Measurements from ENCODE around the gene FGF3. TPM values are rescaled to one million over a fixed set of nuclear protein-coding genes. Genes with fewer than 3 reads are reported as not detected.

The FGF3 gene
- total and polyA plus RNA-seq, 2 experiments from 2014 or later, result not detected

GRCh38 chr11:69860796-69861445 lies 41.7 kb upstream of the FGF3 start:
- Histone ChIP-seq H2AFZ (no peak overlapping the region), H3K27me3 (replicated peaks; ENCODE audit: insufficient read depth) (peaks cover 29% of the 10 kb centered on the region), H3K9me2 (ENCODE audit: insufficient read depth) (no peaks in the 10 kb centered on the region), H4K20me1 (ENCODE audit: insufficient read depth) (no peaks in the 10 kb centered on the region), H3K9me3 (ENCODE audit: low read depth) (no peaks in the 10 kb centered on the region), H3K36me3 (ENCODE audit: low read depth) (no peaks in the 10 kb centered on the region), H3K4me2 (ENCODE audit: unreplicated experiment) (no peak overlapping the region), H3K9ac (no peak overlapping the region), H3K4me1 (ENCODE audit: insufficient read depth) (no peaks in the 10 kb centered on the region), H3K27ac (no peak overlapping the region), H3F3A (ENCODE audit: insufficient read depth) (no peaks in the 10 kb centered on the region), H3K4me3 (no peak overlapping the region), H3K79me2 (ENCODE audit: insufficient read depth) (no peaks in the 10 kb centered on the region)
- in situ Hi-C loops (cut with MboI), result no loop called here
- DNase-seq, result no peak
- 47 to 49% methylated on average over 9 of the region's 9 CpGs for WGBS, 2 experiments (ENCODE audit: low coverage in 1 of 2, low lambda C conversion rate in 2 of 2, missing lambda C conversion rate in 2 of 2)
- TF ChIP-seq EZH2 (IDR thresholded peaks at IDR 0.05; ENCODE audit: insufficient read depth, poor library complexity, severe bottlenecking), result no peak
- TF ChIP-seq EZH2phosphoT487 (IDR thresholded peaks at IDR 0.05; ENCODE audit: insufficient read depth, low read depth), result no peak

GRCh38 chr11:69860244-69860643 lies 41.0 kb upstream of the FGF3 start:
- WGBS, 2 experiments (ENCODE audit: low coverage in 1 of 2, low lambda C conversion rate in 2 of 2, missing lambda C conversion rate in 2 of 2), result 31 to 33% methylated on average over 5 of the region's 5 CpGs
- no peak for DNase-seq
- H3K4me2 ChIP-seq (ENCODE audit: unreplicated experiment), result no peak overlapping the region
- H3F3A ChIP-seq (ENCODE audit: insufficient read depth), result no peaks in the 10 kb centered on the region
- no peaks in the 10 kb centered on the region for H3K79me2 ChIP-seq (ENCODE audit: insufficient read depth)
- H3K9ac ChIP-seq, result no peak overlapping the region
- peaks cover 29% of the 10 kb centered on the region for H3K27me3 ChIP-seq (replicated peaks; ENCODE audit: insufficient read depth)
- no peaks in the 10 kb centered on the region for H3K4me1 ChIP-seq (ENCODE audit: insufficient read depth)
- no peak overlapping the region for H2AFZ ChIP-seq
- H3K9me2 ChIP-seq (ENCODE audit: insufficient read depth), result no peaks in the 10 kb centered on the region
- H4K20me1 ChIP-seq (ENCODE audit: insufficient read depth), result no peaks in the 10 kb centered on the region
- no peak overlapping the region for H3K4me3 ChIP-seq
- no peak overlapping the region for H3K27ac ChIP-seq
- TF ChIP-seq EZH2 (IDR thresholded peaks at IDR 0.05; ENCODE audit: insufficient read depth, poor library complexity, severe bottlenecking), result no peak
- no peak for TF ChIP-seq EZH2phosphoT487 (IDR thresholded peaks at IDR 0.05; ENCODE audit: insufficient read depth, low read depth)
- H3K9me3 ChIP-seq (ENCODE audit: low read depth), result no peaks in the 10 kb centered on the region
- in situ Hi-C loops (cut with MboI), result no loop called here
- H3K36me3 ChIP-seq (ENCODE audit: low read depth), result no peaks in the 10 kb centered on the region

GRCh38 chr11:69859275-69859934 lies 40.2 kb upstream of the FGF3 start:
- H3K9me3 ChIP-seq (ENCODE audit: low read depth), result no peaks in the 10 kb centered on the region
- no peaks in the 10 kb centered on the region for H4K20me1 ChIP-seq (ENCODE audit: insufficient read depth)
- in situ Hi-C loops (cut with MboI), result no loop called here
- no peak overlapping the region for H3K27ac ChIP-seq
- H3K9ac ChIP-seq, result no peak overlapping the region
- H3K4me1 ChIP-seq (ENCODE audit: insufficient read depth), result no peaks in the 10 kb centered on the region
- no peak overlapping the region for H2AFZ ChIP-seq
- no peaks in the 10 kb centered on the region for H3F3A ChIP-seq (ENCODE audit: insufficient read depth)
- H3K4me2 ChIP-seq (ENCODE audit: unreplicated experiment), result no peak overlapping the region
- no peaks in the 10 kb centered on the region for H3K9me2 ChIP-seq (ENCODE audit: insufficient read depth)
- WGBS, 2 experiments (ENCODE audit: low coverage in 1 of 2, low lambda C conversion rate in 2 of 2, missing lambda C conversion rate in 2 of 2), result 68 to 69% methylated on average over 12 of the region's 12 CpGs
- H3K4me3 ChIP-seq, result no peak overlapping the region
- H3K36me3 ChIP-seq (ENCODE audit: low read depth), result no peaks in the 10 kb centered on the region
- H3K27me3 ChIP-seq (replicated peaks; ENCODE audit: insufficient read depth), result peaks cover 29% of the 10 kb centered on the region
- TF ChIP-seq EZH2phosphoT487 (IDR thresholded peaks at IDR 0.05; ENCODE audit: insufficient read depth, low read depth) (no peak), EZH2 (IDR thresholded peaks at IDR 0.05; ENCODE audit: insufficient read depth, poor library complexity, severe bottlenecking) (no peak)
- DNase-seq, result no peak
- no peaks in the 10 kb centered on the region for H3K79me2 ChIP-seq (ENCODE audit: insufficient read depth)

- WGBS, 2 experiments (ENCODE audit: low coverage in 1 of 2, low lambda C conversion rate in 2 of 2, missing lambda C conversion rate in 2 of 2), result 72 to 73% methylated on average over 3 of the region's 3 CpGs
- H4K20me1 ChIP-seq (ENCODE audit: insufficient read depth), result no peaks in the 10 kb centered on the region
These were observed 36.2 kb upstream of the FGF3 start for GRCh38 chr11:69855421-69855820.

More at GRCh38 chr11:69855421-69855820, 36.2 kb upstream of the FGF3 start:
- DNase-seq, result no peak
- TF ChIP-seq EZH2phosphoT487 (IDR thresholded peaks at IDR 0.05; ENCODE audit: insufficient read depth, low read depth) (no peak), EZH2 (IDR thresholded peaks at IDR 0.05; ENCODE audit: insufficient read depth, poor library complexity, severe bottlenecking) (no peak)
- Histone ChIP-seq H3K79me2 (ENCODE audit: insufficient read depth) (no peaks in the 10 kb centered on the region), H3K36me3 (ENCODE audit: low read depth) (no peaks in the 10 kb centered on the region), H3K4me3 (no peak overlapping the region), H3K9ac (no peak overlapping the region), H3F3A (ENCODE audit: insufficient read depth) (no peaks in the 10 kb centered on the region), H3K4me2 (ENCODE audit: unreplicated experiment) (no peak overlapping the region), H3K9me3 (ENCODE audit: low read depth) (no peaks in the 10 kb centered on the region), H2AFZ (no peak overlapping the region), H3K27me3 (replicated peaks; ENCODE audit: insufficient read depth) (peaks cover 19% of the 10 kb centered on the region), H3K27ac (no peak overlapping the region), H3K4me1 (ENCODE audit: insufficient read depth) (no peaks in the 10 kb centered on the region), H3K9me2 (ENCODE audit: insufficient read depth) (no peaks in the 10 kb centered on the region)
- in situ Hi-C loops (cut with MboI), result no loop called here

Data from GM23248 (cell line).